Measurements from ENCODE around the gene CPNE2.

DNA sequence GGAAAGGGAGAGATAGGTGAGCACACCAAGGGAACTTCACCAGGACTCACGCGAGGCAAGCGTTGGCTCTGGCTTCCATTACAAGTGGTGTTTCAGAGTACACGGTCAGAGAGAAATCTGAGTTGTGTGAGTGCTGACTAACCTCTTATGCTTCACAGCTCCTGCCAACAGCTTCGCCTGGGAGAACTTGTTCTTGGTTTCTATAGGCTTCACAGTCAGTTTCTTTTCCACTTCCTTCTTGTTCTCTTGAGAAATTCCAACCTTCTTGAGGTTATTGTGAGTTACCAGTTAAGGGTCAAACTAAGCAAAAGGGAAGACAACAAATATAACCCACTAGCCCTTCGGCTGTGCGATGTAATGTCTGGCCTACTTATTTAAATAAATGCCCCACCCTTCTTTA, 74.6 kb downstream of the CPNE2 start:
- TF ChIP-seq EZH2 (IDR thresholded peaks at IDR 0.05) (no peak), POLR2AphosphoS5 (IDR thresholded peaks at IDR 0.05; ENCODE audit: borderline replicate concordance, low read depth, low read length) (no peak)

Measured in SK-N-MC (cell line).